ENCODE measurements around the gene BCL11B.

Gene BCL11B

DNA sequence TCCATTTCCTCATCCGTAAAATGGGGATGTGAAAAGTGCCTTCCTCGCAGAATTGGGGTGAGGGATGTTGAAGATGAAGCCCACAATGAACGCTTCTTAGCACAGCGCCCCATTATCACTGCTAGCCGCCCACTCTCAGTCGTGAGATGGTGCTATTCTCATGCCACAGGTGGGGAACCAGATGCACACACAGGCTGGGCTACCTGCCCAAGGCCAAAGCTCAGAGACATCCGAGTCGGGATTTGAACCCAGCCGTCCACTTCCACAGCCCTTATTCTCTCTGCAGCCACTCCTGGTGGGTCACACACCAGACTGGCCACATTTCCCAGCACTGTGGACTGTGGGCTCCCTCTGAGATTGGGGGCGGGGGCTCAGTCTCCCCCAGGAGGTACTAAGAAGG lies 55.8 kb downstream of the BCL11B start:
- no peak for DNase-seq

DNA sequence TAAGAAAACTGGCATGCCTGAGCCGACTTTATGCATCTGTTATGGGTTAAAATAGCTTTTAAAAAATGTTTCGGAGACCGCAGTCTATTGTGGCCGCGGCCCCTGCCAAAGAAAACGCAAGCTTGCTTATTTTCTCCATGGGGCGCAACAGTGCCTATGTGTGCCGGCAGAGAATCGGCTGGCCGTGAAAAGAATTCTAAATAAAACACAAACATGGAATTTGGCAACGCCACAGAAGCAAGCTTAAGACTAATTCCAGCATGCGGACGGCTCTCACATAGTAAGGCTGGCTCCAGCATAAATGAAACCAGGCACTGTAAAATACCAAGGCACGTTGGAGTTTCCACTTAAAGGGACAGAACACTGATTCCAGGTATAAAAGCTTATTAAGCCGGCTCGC lies 56.7 kb downstream of the BCL11B start:
- DNase-seq, result no peak

DNA sequence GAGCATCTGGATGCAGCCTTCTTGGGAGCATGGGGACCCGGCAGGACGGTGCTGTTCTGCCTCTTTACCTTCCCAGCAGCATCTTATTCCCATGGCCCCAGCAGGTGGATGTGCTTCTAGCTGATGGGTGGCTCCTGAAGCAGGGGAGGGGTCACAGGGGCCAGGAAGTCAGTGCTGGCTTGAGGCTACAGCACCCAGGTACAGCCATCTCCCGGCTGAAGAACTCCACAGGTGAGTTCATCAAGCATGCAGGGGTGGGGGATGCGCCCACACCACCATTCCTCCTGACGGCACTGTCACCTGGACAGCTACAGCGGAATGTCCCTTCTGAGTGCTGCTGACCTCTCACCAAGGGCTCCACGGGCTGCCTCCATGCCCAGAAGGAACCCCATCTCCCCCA lies 57.3 kb downstream of the BCL11B start:
- no peak for DNase-seq

DNA sequence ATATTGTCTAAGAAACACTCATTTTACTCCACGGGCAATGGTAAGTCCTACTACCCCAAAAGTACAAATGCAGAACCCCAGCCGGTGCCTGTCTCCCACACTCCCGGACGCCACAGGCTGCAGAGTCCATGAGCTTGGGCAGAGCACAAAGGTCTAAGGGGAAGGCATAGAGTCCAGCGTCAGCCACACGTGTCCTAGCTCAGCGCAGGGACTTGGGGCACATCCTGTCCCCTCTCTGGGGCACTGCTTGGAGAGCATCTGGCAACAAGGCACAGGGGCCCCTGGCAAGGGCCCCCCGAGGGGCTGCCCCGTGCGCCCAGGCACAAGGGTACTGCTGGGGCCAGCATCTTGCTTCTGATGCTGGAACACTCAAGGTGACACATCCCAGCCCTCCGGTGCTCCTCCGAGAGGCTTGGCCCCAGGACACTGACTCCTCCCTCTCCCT lies 58.4 kb downstream of the BCL11B start:
- DNase-seq, result no peak

DNA sequence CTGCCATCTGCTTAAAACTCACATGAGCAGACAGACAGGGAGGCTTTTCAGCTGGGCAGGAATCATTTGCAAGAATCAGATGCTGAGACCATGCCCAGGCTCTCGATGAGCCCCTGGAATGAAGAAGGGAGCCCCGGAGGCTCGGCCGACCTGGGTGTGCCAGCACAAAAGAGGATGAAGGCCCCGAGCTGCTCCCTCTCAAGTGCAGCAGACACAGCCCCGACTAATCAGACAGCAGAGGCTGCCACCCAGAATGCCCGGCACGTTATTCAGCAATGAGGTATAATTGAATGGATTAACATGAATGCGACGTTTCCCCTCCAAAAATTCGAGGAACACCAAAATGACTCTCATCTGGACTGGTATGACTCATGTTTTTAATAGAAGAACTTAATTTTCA lies 58.9 kb downstream of the BCL11B start:
- no peak for DNase-seq

DNA sequence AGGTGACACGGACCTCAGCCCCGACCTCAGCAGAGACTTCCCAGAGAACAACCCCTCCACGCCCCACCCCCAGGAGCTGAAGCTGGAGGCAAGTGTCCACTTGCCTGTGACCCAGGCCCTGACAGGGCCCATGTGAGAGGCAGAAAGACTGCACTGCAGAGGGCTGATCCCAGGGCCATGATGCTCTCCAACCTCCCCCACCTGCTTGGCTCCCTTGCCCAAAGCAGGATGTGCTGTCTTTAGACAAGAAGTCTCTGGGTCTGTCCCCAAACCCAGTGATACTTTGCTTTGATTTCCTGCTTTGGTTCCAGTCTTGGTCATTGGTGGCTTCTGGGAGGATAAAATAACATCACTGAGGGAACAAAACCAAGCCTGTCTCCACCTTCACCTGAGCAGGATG lies 59.4 kb downstream of the BCL11B start:
- no peak for DNase-seq

DNA sequence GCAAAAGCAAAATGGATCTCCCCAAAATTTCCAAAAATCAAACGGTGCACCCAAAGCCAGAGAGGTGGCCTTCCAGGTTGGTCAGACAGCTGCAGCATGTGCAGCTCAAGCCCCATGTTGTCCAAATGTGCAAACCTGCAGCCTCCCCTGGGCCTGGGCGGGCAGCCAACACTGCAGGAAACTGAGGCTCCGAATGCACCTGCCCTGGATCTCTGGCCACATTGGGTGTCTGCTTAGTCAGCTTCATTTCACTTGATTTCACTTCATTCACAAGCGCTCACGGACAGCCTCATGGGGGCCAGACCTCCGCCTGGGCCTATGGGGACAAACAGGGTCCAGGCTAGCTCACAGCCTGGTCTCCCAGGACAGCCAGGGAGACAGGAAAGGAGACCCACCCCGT lies 59.8 kb downstream of the BCL11B start:
- DNase-seq, result no peak

DNA sequence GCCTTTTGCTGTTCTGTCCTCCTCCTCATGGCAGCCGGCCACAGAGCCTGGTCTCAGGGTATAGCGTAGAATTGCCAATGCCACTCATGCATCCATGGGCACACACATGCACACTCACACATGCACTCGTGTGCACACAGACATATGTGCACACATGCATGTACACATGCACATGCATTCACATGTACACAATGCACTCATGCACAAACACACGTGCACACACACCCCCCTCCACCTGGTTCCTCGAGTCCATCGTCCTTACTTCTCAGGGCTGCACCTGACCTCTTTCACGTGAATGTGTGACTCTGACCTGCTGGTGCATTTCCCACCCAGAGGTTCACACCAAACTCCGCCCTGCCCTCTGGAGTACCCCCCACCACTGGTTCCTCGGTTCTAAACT lies 60.6 kb downstream of the BCL11B start:
- DNase-seq, result no peak

DNA sequence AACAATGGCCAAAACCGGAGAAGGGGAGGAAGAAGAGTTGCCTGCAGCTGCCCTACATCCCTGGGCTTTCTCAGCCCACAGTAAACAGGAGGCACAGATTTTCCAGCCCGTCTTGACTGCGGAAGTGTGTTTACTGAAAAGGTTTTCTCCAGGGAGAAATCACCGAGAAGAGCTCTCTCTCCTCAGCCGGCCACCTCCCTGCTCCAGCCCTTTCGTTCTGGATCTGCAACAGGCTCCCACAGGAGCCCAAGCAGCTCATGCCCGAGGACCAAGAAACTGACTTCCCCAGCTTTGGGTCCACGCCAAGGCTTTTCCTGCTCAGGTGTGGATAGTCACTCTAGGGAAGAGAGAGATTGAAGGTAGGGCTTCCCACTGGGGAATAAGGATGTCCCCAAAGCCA lies 61.7 kb downstream of the BCL11B start:
- no peak for DNase-seq

DNA sequence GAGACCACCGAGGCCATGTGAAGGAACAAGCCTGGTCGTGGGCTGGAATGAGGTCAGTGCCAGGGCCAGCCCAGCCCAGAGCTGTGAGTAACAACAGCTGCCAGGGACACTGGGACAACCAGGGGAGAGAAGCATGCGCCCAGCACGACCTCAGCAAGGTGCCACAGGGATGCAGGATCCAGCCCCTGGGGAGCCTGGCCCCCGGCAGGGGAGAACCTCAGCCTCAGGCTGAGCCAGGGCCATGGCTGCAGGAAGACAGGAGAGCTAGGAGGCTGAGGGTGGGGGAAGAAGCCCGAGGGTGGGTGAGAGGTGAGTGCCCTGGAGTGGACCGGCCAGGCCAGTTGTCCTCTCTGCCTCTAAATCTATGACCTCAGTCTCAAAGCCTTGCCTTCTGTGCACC lies 62.6 kb downstream of the BCL11B start:
- DNase-seq, result no peak

DNA sequence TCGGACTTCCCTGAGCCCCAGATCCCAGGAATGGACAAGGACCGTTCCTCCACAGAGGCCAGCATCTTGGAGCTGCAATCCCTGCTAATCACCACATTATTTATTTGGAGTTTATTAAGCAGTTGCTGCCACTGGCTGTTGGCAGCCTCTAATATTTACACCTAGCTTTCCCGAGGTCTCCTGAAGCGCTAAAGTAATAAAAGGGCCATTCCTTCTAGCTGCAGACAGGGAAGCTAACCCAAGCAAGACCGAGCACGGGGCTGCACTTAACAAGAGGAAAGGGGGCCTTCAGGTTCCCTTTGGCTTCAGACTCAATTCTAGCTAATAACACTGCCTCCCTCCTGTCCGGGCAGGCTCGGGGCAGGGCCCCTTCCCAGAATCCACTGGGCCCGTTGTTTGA lies 63.7 kb downstream of the BCL11B start:
- no peak for DNase-seq

DNA sequence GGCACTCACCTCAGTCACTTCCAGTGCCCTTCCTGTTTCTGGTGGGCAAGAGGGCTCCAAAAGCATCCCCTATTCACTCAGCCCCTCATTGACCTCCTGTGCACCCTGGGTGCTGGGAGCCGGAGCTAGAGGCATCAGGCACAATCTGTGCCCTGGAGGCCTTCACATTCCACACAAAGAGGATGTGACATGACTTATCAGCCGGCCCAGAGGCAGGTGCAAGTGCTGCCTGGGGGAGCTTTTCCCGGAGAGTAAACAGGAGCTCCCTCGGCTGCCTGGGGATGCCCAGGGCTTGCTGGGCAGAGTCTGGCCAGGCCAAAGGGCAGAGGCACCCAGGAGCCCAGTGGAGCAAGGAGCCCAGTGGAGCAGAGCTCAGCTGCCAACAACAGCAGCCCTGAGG lies 64.5 kb downstream of the BCL11B start:
- DNase-seq, result no peak

DNA sequence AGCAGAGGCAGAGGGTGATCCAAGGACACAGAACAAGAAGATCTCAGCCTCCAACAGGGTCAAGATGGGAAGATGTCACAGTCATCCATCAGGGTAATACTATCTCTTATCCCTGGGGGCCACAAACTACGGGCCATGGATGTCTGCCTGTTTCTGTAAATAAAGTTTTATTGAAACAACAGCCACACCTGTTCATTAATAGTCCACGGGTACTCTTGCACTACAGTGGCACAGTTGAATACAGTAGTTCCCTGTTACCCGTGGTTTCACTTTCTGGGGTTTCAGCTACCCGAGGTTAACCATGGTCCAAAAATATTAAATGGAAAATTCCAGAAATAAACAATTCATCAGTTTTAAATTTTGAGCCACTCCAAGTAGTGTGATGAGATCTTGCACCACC lies 65.9 kb downstream of the BCL11B start:
- DNase-seq, result no peak

DNA sequence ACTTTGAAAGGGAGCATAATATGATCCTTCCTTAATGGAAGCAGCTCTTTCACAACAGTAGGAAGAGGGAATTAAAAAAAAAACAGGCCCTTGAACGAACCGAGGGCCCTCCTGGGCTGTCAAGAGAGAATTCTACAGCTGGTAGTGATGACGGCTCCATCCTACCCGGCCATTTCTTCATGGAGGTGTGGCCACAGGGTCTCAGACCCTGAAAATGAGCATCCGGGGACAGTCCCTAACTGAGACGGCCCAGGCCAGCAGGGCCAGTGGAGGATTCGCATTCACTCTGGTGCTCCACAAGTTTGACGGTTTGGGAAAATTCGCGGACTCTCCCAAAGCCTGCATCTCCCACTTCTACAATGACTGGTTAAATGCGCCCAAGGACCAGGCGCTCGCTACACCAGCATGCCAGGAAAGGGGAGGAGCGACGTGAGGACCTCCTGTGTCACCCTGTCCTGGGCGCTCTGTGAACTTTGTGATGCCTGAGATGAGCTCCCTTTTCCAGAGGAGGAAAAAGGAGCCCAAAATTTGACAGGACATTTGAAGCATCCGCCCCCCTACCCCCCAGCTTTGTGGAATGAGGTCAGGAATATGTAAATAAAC lies 66.8 kb downstream of the BCL11B start:
- no peak for DNase-seq

DNA sequence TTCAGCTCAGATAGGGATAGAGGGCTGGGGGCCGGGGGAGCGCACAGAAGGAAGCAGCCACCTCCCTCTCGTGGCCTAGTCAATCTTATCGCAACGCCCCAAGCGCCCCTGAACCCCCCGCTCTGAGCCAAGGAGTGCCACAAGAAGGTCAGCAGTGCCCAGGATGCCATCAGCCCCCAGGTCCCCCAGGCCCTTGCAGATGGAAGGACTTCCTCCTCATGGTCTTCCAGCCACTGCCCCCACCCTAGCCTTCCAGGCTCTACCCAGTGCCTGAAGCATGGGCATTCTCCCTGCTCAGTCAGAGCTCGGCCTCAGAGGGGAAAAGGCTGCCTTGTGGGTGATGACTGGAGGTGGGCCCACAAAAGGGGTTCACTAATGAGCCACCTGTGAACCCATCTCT lies 68.2 kb downstream of the BCL11B start:
- no peak for DNase-seq

DNA sequence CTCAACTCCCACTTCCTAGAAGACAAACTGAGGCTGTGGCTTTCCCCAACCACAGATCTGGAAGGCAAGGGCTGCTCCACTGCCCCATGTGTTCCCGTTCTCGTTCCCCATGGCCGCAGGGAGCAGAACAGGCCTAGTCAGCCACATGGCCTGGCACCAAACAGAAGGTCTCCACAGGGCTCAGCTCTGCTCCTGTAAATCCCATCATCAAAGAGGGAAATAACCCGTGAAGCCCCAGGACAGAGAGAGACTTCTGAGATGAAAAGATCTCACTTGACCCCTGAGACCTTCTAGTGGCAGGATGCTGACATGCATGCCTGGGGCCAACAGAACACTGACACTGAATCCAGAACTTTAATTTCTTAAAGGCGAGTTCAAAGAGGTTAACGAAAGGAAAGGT lies 68.9 kb downstream of the BCL11B start:
- no peak for DNase-seq

DNA sequence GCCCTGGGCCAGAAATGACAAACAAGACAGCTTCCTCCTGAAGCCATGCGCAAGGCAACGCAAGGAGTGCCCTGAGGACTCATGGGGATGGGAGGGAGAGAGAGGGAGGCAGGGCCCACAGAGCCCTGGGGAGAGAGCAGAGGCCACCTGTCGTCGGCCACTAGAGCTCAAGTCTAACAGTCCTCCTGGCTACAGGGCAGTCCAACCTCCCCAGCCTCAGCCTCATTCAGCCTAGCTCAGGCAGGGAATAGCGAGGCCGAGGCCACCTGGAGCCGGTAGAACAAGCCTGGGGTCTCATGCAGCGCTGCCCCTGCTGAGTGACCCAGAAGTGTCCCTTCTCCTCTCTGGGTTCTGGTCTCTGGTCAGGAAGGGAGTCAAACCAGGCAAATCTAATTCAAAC lies 69.5 kb downstream of the BCL11B start:
- DNase-seq, result no peak

DNA sequence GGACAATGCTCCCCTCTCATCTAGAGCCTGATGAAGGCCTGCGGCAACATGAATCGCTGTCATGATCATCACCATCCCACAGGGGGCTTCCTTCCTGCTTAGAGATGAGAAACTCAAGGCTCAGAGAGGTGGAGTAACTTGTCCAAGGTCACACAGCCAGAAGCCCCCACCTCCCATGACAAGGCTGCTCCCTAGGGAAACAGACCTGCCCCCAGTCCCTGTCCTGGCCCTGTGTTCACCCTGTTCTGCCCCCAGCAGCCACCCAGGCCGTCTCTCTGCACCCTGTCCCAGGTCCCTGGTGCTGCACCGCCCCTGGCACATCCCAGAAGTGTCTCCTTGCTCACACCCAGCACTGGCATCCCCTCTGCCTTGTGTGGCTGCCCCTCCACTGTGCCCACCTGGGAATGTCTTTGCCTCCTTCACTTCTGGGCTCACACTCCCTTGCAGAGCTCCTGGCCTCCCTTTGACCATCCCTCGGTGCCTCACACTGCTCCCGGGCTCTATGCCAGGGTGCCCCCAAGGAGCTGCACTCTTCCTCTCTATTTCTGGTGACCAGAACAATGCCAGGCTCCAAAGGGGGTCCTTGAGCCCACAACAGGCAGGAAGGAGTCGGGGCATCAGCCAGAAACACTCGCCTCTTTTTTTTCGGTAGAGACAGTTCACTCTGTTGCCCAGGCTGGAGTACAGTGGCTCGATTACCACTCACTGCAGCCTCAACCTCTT lies 70.5 kb downstream of the BCL11B start:
- no peak for DNase-seq

DNA sequence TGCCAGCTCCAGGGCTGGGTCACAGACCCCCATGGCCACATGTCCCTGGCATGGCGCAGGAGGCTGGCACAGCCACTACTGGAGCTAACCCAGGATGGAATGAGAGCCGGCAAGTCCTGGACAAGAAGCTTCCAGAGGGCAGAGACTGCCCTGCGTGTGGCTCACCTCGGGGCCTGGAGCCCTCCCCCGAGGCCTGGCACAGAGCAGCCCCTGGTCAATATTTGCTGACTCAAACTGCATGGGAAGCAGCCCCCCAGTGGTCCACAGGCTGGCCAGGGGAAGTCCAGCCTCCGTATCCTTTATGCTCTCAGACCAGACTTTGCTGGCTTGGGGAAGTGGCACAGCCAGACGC lies 71.4 kb downstream of the BCL11B start:
- no peak for DNase-seq

DNA sequence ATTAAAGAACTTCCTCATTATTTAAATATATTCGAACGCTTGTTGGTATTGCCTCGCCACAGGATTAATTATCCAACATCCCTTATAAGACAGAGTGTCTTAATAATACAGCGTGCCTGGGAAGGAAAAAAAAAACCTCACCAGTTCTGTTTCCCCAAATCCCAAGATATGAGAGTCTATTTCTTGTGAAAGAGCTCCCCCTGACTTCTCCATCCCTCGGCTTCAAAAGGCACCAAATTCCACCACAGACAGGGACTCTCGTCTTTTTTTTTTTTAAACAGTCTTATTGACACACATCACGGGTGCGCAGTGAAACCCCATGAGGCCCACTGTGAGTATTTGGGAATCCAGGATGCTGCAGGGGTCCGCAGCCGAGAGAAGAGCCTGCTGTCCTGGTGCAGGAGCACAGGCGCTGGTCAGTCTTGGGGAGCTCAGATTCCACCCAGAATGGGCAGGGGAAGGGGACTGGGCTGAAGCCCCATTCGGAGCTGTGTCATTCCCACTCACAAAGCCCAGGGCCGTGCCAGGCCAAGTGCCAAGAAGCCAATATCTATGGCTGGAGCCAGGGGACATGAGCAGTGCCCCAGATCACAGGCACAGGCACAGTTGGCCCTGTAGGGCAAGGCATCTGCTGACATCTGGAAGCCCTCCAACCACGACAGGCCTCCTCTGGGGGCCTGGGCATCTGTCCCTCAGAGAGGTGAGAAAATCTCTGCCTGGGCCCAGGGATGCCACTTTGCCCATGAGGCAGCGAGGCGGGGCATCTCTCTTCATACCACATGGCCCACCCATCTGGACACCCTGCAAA lies 71.9 kb downstream of the BCL11B start:
- DNase-seq, result no peak

DNA sequence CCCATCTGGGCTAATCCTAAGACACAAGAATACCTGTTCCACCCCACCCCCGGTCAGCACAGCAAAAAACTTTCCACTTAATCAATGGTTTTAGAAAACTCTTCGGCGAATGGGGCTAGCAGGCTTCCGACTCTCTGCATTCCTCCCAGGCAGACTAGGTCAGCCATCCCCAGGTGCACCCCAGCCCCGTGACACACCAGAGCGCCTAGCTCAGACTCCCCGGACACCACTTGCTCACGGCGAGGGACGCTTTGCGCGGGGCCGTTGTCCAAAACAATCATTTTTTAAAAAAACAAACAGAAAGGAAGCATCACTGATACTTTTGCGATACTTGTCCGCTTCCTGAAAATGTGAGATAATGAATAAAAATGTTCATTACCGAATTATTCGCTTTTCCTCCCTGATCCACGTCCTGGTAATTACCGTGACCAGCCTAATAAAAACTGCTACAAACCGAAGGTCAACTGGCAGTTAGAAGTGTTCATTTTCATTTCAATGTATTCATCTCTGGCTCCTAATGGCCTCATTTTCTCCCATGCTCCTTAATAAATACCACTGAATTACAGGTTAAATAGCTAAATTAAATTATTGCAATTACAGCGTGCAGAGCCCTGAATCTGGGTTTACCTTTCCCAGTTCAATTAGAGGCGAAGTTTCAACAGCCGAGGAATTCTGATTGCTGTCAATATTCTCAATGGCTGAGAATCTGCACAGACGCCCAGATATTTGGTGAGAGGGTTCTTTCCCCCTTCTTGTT lies 73.1 kb downstream of the BCL11B start:
- DNase-seq, result no peak

DNA sequence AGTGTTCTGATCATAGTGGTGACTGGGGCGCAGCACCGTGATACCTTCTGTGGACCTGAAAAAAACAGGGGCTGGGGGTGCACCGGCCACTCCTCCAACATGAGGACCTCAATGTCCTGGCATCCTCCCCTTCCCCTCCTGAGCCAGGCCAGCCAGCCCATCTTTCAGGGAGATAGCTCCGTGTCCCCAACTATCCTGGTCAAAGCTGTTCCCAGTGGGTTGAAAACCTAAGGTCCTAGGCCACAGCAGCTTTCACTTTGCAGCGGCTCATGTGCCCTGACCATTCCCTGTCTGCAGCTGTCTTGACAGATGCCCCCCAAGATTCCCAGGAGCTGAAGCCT lies 75.7 kb downstream of the BCL11B start:
- no peak for DNase-seq

DNA sequence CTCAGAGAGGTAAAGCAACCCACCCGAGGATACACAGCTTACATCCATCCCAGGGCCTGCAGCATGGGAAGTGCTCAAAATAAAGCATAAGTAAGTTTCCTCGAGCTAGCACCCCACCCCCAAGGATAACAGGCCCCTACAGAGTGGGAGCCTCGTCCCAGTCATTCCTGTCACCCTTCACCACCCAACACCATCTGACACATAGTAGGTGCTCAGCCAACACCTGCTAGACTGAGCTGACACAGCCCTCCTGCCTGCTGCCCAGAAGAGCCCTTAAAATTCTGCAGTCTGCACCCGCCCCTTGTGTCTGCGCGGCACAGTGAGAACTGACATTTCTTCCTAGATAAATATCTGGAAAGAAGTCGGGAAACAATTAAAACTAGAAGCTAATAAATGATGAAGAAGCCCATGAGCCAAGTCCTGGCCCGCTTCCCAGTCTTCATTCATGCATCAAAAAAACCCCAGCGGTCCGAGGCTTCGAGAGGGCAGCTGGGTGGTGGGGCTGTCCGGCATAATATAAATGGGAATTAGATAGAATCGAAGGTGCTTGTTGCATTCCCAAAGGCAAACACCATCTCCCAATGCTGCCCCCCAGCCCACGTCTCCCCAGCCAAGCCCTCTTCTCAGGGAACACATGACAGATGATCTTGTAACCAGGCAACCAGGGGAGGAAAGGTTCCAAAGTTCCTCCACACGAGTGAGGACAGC lies 76.2 kb downstream of the BCL11B start:
- peak; percentile 56 for DNase-seq

Measured in retina (tissue), 1 donor.